GM12873 (cell line): Measurements from ENCODE around the gene NEK2.

Experiments used
- TF ChIP-seq, protein P1 (sequence below): IDR thresholded peaks from 2 replicates; pipeline ENCODE4 v1.5.1; 2012; ENCODE audit warnings: low read depth, mild to moderate bottlenecking, moderate library complexity, low read length, control low read depth; ENCODE audit not compliant: insufficient read depth; ENCODE audit errors: missing control alignments

The NEK2 gene

GRCh38 chr1:211621447-211622198 is 53.8 kb downstream of the NEK2 start:
- TF ChIP-seq, protein P1, sequence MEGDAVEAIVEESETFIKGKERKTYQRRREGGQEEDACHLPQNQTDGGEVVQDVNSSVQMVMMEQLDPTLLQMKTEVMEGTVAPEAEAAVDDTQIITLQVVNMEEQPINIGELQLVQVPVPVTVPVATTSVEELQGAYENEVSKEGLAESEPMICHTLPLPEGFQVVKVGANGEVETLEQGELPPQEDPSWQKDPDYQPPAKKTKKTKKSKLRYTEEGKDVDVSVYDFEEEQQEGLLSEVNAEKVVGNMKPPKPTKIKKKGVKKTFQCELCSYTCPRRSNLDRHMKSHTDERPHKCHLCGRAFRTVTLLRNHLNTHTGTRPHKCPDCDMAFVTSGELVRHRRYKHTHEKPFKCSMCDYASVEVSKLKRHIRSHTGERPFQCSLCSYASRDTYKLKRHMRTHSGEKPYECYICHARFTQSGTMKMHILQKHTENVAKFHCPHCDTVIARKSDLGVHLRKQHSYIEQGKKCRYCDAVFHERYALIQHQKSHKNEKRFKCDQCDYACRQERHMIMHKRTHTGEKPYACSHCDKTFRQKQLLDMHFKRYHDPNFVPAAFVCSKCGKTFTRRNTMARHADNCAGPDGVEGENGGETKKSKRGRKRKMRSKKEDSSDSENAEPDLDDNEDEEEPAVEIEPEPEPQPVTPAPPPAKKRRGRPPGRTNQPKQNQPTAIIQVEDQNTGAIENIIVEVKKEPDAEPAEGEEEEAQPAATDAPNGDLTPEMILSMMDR, result no peak

- TF ChIP-seq, protein P1, result no peak
Observed at GRCh38 chr1:211620097-211620496, 55.3 kb downstream of the NEK2 start.

GRCh38 chr1:211619033-211619996 is 56.1 kb downstream of the NEK2 start:
- TF ChIP-seq, protein P1, result no peak

DNA sequence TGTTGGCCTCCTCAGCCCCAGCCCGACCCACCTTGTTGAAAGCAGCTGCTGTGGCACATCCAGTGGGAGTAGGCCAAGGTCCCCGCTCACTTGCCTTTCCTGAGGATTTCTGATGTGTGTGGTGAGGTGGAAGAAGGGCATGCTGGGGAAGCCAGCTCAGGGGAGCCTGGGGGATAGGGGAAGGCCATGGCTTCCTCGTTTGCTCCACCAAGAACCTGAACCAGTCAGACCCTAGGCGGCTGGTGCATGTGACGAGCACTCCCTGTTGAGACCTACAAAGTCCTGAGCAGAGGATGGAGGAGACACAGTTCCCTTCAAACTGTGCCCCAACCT is 58.5 kb downstream of the NEK2 start:
- TF ChIP-seq, protein P1, result no peak

DNA sequence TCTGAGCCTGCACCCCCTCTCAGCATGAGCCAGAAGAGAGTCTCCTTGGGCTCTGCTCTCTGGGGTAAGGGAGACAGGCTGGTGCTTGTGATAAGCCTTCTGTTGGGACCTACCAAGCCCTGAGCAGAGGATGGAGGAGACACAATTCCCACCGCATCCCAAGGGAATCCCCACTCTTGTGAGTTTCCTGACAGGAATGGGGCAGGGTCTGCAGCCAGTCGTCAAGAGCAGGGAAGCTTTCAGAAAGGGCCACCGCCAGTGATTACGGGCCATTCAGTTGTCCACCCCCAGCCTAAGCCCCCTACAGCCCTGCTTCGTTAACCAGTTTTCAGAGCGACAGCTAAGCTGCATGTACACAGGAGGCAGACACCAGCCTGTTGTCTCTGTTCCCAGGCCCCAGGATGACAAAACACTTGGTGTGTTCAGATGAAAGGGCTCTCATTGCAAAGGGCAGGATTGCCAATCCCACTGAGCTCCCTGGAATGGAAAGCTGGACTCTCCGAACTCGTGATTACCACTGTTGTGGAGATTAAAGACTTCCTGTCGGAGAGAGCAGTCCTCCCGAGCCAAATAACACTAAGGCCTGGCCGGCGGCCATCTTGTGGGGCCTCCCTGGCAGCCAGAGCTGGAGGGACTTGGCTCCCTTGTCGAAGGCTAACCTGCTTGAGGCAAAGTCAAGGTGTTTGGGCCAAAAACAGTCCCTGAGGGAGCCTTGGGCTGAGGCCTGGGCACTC is 59.0 kb downstream of the NEK2 start:
- TF ChIP-seq, protein P1, result no peak

DNA sequence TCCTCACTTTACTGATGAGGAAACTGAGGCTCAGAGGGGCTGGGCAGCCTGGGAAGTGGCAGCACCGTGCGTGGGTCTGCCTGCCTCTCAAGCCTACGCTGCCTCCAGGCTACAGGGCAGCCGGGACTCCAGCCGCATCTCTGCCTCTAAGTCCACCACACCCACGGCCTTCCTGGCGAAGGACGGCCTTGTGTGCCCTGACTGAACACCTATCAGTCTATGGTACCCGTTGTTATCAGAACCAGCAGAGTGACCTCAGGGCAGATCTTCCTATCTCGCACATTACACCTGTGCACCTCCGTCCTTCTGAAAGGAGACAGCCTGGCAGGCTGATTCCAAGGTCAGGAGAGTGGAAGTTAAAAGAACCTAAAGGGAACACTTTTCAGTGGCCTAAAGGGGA is 60.8 kb downstream of the NEK2 start:
- TF ChIP-seq, protein P1, result no peak

GRCh38 chr1:211613951-211614350 is 61.5 kb downstream of the NEK2 start:
- TF ChIP-seq, protein P1, result no peak
